Measurements from ENCODE around the gene HEXA. TPM values are rescaled to one million over a fixed set of nuclear protein-coding genes. Genes with fewer than 3 reads are reported as not detected.
A peak's percentile ranks its signal among the peaks of the same experiment; 100 is the strongest.

The HEXA gene
- total RNA-seq, 4 donors from 2014 or later = 64.5 to 112 (median 84.9) TPM

- H3K9me3 ChIP-seq = no peaks in the 10 kb centered on the region
- H3K27me3 ChIP-seq = no peaks in the 10 kb centered on the region
- no peak for DNase-seq (ENCODE audit: low spot score in 2 of 2)
- TF ChIP-seq EP300 (IDR thresholded peaks at IDR 0.05) (no peak), CTCF (IDR thresholded peaks at IDR 0.05) (no peak), POLR2A (IDR thresholded peaks at IDR 0.05) (no peak)
- peaks cover 0 to 3% (median 0%) of the 10 kb centered on the region in 4 donors for H3K4me1 ChIP-seq
- peaks cover 0 to 60% (median 6%) of the 10 kb centered on the region in 3 donors for H3K36me3 ChIP-seq
- no peak overlapping the region for H3K4me3 ChIP-seq
- H3K27ac ChIP-seq = no peak overlapping the region
- 71 to 72% methylated on average over 6 of the region's 6 CpGs for WGBS, 2 donors
Observed at GRCh38 chr15:72341361-72341760, 34.5 kb downstream of the HEXA start.

- H3K4me1 ChIP-seq = peaks cover 0 to 3% (median 0%) of the 10 kb centered on the region in 4 donors
- DNase-seq (ENCODE audit: low spot score in 2 of 2) = no peak
- no peaks in the 10 kb centered on the region for H3K9me3 ChIP-seq
- 89 to 100% methylated on average over 1 of the region's 1 CpG for WGBS, 2 donors
- H3K36me3 ChIP-seq = peaks cover 0 to 52% (median under 1%) of the 10 kb centered on the region in 3 donors
- no peak overlapping the region for H3K27ac ChIP-seq
- TF ChIP-seq CTCF (IDR thresholded peaks at IDR 0.05) (no peak), EP300 (IDR thresholded peaks at IDR 0.05) (no peak), POLR2A (IDR thresholded peaks at IDR 0.05) (no peak)
- H3K27me3 ChIP-seq = no peaks in the 10 kb centered on the region
- no peak overlapping the region for H3K4me3 ChIP-seq
Observed at GRCh38 chr15:72340366-72340765, 35.4 kb downstream of the HEXA start.

- no peak for DNase-seq (ENCODE audit: low spot score in 2 of 2)
- TF ChIP-seq EP300 (IDR thresholded peaks at IDR 0.05) (peak in 1 of 2 donors; percentile 23), CTCF (IDR thresholded peaks at IDR 0.05) (no peak), POLR2A (IDR thresholded peaks at IDR 0.05) (no peak)
- 44 to 51% methylated on average over 3 of the region's 3 CpGs for WGBS, 2 donors
Observed at GRCh38 chr15:72339777-72340177, 36.0 kb downstream of the HEXA start.

GRCh38 chr15:72338617-72339321 lies 37.0 kb downstream of the HEXA start:
- 70 to 78% methylated on average over 9 of the region's 9 CpGs for WGBS, 2 donors

More at GRCh38 chr15:72339777-72340177, 36.0 kb downstream of the HEXA start:
- H3K36me3 ChIP-seq = peaks cover 0 to 51% (median 0%) of the 10 kb centered on the region in 3 donors
- no peak overlapping the region for H3K27ac ChIP-seq
- H3K9me3 ChIP-seq = no peaks in the 10 kb centered on the region
- no peaks in the 10 kb centered on the region for H3K27me3 ChIP-seq
- H3K4me3 ChIP-seq = no peak overlapping the region
- H3K4me1 ChIP-seq = peaks cover 0 to 3% (median 0%) of the 10 kb centered on the region in 4 donors

More at GRCh38 chr15:72338617-72339321, 37.0 kb downstream of the HEXA start:
- TF ChIP-seq POLR2A (IDR thresholded peaks at IDR 0.05) (no peak), EP300 (IDR thresholded peaks at IDR 0.05) (peak in 1 of 2 donors; percentile 82), CTCF (IDR thresholded peaks at IDR 0.05) (no peak)
- Histone ChIP-seq H3K36me3 (peaks cover 0 to 50% (median 0%) of the 10 kb centered on the region in 3 donors), H3K27me3 (no peaks in the 10 kb centered on the region), H3K4me1 (peaks cover 0 to 3% (median 0%) of the 10 kb centered on the region in 4 donors), H3K27ac (peak overlapping the region in 2 of 4 donors; percentile 13 to 23), H3K9me3 (no peaks in the 10 kb centered on the region), H3K4me3 (no peak overlapping the region)
- DNase-seq (ENCODE audit: low spot score in 2 of 2) = peak in 1 of 2 donors; percentile 41
